PC-9 (cell line): ENCODE results near the gene LAMC3.

Experiments
- EZH2 ChIP-seq: fragments of 200-600 bp; sonication (generic); IDR thresholded peaks from 2 replicates; pipeline ENCODE4 v1.8.0; 2017; ENCODE audit warnings: antibody characterized with exemption, low read depth
- TF ChIP-seq, protein P1 (sequence below): fragments of 200-600 bp; sonication (generic); conservative IDR thresholded peaks from 2 replicates; pipeline ENCODE4 v1.6.1; 2017; ENCODE audit warnings: mixed run types, antibody characterized with exemption, mild to moderate bottlenecking, moderate library complexity

DNA sequence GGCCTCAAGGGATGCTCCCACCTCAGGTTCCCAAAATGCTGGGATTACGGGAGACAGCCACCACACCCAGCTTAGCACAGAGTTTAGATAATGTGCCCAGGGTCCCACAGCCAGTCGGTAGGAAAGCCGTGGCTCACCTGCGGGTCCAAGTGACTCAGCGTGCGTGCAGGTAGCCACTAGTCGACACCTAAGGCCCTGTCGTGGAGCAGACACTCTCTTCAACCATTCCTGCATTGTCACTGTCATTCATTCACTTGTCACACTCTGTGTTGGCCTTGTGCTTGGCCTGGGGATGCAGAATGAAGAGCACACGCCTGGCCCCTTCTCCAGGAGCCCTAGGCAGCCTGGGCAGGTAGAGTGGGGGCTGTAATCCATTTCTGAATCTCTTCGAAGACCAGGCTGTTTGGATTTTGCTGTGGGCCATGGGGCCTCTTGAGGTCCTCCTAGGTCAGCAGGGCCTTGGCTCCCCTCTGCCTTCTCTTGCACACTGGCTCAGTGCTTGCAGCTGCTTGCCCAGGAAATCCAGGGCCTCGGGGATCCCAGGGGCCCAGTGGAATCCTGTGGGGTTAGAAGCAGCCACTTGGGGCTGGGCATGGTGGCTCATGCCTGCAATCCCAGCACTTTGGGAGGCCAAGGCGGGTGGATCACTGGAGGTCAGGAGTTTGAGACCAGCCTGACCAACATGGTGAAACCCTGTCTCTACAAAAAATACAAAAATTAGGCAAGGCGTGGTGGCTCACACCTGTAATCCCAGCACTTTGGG, 81.2 kb downstream of the LAMC3 start:
- TF ChIP-seq, protein P1, sequence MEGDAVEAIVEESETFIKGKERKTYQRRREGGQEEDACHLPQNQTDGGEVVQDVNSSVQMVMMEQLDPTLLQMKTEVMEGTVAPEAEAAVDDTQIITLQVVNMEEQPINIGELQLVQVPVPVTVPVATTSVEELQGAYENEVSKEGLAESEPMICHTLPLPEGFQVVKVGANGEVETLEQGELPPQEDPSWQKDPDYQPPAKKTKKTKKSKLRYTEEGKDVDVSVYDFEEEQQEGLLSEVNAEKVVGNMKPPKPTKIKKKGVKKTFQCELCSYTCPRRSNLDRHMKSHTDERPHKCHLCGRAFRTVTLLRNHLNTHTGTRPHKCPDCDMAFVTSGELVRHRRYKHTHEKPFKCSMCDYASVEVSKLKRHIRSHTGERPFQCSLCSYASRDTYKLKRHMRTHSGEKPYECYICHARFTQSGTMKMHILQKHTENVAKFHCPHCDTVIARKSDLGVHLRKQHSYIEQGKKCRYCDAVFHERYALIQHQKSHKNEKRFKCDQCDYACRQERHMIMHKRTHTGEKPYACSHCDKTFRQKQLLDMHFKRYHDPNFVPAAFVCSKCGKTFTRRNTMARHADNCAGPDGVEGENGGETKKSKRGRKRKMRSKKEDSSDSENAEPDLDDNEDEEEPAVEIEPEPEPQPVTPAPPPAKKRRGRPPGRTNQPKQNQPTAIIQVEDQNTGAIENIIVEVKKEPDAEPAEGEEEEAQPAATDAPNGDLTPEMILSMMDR, result no peak
- no peak for TF ChIP-seq EZH2
